ENCODE results near the gene TMEM30B.

The TMEM30B gene

GRCh38 chr14:61298824-61299223 lies 17.7 kb upstream of the TMEM30B start:
- DNase-seq = no peak

- DNase-seq = no peak
Measured at GRCh38 chr14:61297581-61297980, 16.4 kb upstream of the TMEM30B start.

- peak; percentile 19 to 37 for DNase-seq
Measured at GRCh38 chr14:61296719-61297502, 15.8 kb upstream of the TMEM30B start.

GRCh38 chr14:61296151-61296550 lies 15.0 kb upstream of the TMEM30B start:
- DNase-seq = no peak

GRCh38 chr14:61290701-61291100 lies 9.6 kb upstream of the TMEM30B start:
- no peak for DNase-seq

GRCh38 chr14:61288720-61289119 lies 7.6 kb upstream of the TMEM30B start:
- DNase-seq = no peak

GRCh38 chr14:61288228-61288627 lies 7.1 kb upstream of the TMEM30B start:
- DNase-seq = no peak

GRCh38 chr14:61287196-61287595 lies 6.1 kb upstream of the TMEM30B start:
- DNase-seq = no peak

GRCh38 chr14:61285364-61285763 lies 4.2 kb upstream of the TMEM30B start:
- no peak for DNase-seq

GRCh38 chr14:61284001-61284400 lies 2.9 kb upstream of the TMEM30B start:
- DNase-seq = no peak

- DNase-seq = no peak
Measured at GRCh38 chr14:61282746-61283145, 1.6 kb upstream of the TMEM30B start.

- no peak for DNase-seq
Measured at GRCh38 chr14:61281948-61282275, 774 bp upstream of the TMEM30B start.

GRCh38 chr14:61280526-61281185 lies 482 bp downstream of the TMEM30B start:
- no peak for DNase-seq

- no peak for DNase-seq
Measured at GRCh38 chr14:61280092-61280525, 1.0 kb downstream of the TMEM30B start.

GRCh38 chr14:61279082-61279481 lies 2.1 kb downstream of the TMEM30B start:
- DNase-seq = no peak

GRCh38 chr14:61277784-61278183 lies 3.4 kb downstream of the TMEM30B start:
- DNase-seq = no peak

- DNase-seq = no peak
Measured at GRCh38 chr14:61277232-61277631, 3.9 kb downstream of the TMEM30B start.

- DNase-seq = no peak
Measured at GRCh38 chr14:61271552-61271951, 9.6 kb downstream of the TMEM30B start.

- DNase-seq = no peak
Measured at GRCh38 chr14:61270714-61271113, 10.4 kb downstream of the TMEM30B start.

GRCh38 chr14:61269321-61270083 lies 11.6 kb downstream of the TMEM30B start:
- peak; percentile 73 to 86 for DNase-seq

- no peak for DNase-seq
Measured at GRCh38 chr14:61268812-61269211, 12.3 kb downstream of the TMEM30B start.

- DNase-seq = no peak
Measured at GRCh38 chr14:61266891-61267740, 14.0 kb downstream of the TMEM30B start.

- DNase-seq = no peak
Measured at GRCh38 chr14:61266436-61266835, 14.7 kb downstream of the TMEM30B start.
